Fibroblast of lung (primary cell): ENCODE results near the gene TKFC. TPM values are rescaled to one million over a fixed set of nuclear protein-coding genes. Genes with fewer than 3 reads are reported as not detected.
A peak's percentile ranks its signal among the peaks of the same experiment; 100 is the strongest.

Experiments used
- DNase-seq, 2 donors: peaks; one replicate each; pipeline versions ENCODE4 v3.0.0 to v3.0.0-alpha.2; 2010; ENCODE audit warnings: low read depth in 2 of 2
- H2AFZ ChIP-seq: 2 replicates; pipeline ENCODE4 v1.5.1; 2012; ENCODE audit warnings: low read length, control low read depth, inconsistent platforms
- H3K27ac ChIP-seq: 2 replicates; pipeline ENCODE4 v1.5.1; 2011; ENCODE audit warnings: low read length, control low read depth; ENCODE audit not compliant: insufficient read depth
- H3K27me3 ChIP-seq: 2 replicates; pipeline ENCODE4 v1.5.1; 2011; ENCODE audit warnings: mild to moderate bottlenecking, low read length; ENCODE audit not compliant: control insufficient read depth, insufficient read depth
- H3K36me3 ChIP-seq: 2 replicates; pipeline ENCODE4 v1.5.1; 2011; ENCODE audit warnings: low read length; ENCODE audit not compliant: control insufficient read depth, insufficient read depth
- H3K4me1 ChIP-seq: 2 replicates; pipeline ENCODE4 v1.5.1; 2011; ENCODE audit warnings: low read length; ENCODE audit not compliant: control insufficient read depth, insufficient read depth; ENCODE audit errors: extremely low read depth
- H3K4me2 ChIP-seq: 2 replicates; pipeline ENCODE4 v1.5.1; 2011; ENCODE audit warnings: low read length, control low read depth; ENCODE audit not compliant: insufficient read depth; ENCODE audit errors: extremely low read depth
- H3K4me3 ChIP-seq, 4 experiments: fragments of 200-600 bp in 1 of 4; sonication (generic) in 1 of 4; replicated peaks in 1 of 4; 2 replicates each; pipeline ENCODE4 v1.5.1; 2011 to 2016; ENCODE audit warnings: low read length in 4 of 4, low read depth in 3 of 4, mild to moderate bottlenecking in 3 of 4, control low read depth in 2 of 4, inconsistent platforms in 1 of 4, mixed read lengths in 1 of 4; ENCODE audit not compliant: insufficient read depth in 1 of 4; ENCODE audit errors: control extremely low read depth in 1 of 4
- H3K79me2 ChIP-seq: 2 replicates; pipeline ENCODE4 v1.5.1; 2012; ENCODE audit warnings: mild to moderate bottlenecking, low read length, inconsistent platforms; ENCODE audit not compliant: control insufficient read depth, insufficient read depth
- H3K9ac ChIP-seq: 2 replicates; pipeline ENCODE4 v1.5.1; 2011; ENCODE audit warnings: mild to moderate bottlenecking, low read length, control low read depth; ENCODE audit not compliant: insufficient read depth
- H3K9me3 ChIP-seq: 2 replicates; pipeline ENCODE4 v1.5.1; 2012; ENCODE audit warnings: low read depth, low read length; ENCODE audit not compliant: control insufficient read depth, insufficient read depth
- H4K20me1 ChIP-seq: 2 replicates; pipeline ENCODE4 v1.5.1; 2011; ENCODE audit warnings: low read length; ENCODE audit not compliant: control insufficient read depth, insufficient read depth; ENCODE audit errors: extremely low read depth
- EZH2 ChIP-seq: IDR thresholded peaks from 2 replicates; pipeline ENCODE4 v1.5.1; 2012; ENCODE audit warnings: low read length, control low read depth, mild to moderate bottlenecking; ENCODE audit errors: missing control alignments
- polyA plus RNA-seq, 2 donors: library from polyadenylated mRNA; depleted of rRNA in 1 of 2; stranded (reverse) in 1 of 2; unstranded in 1 of 2; fragments of >200 nt; gene quantifications; 2 replicates each; pipeline ENCODE4 v1.2.1, GENCODE V29; 2011 to 2012; ENCODE audit warnings: missing spikeins in 1 of 2
- total RNA-seq: library from RNA; depleted of rRNA; stranded (reverse); fragments of >200 nt; gene quantifications from 2 replicates; pipeline ENCODE4 v1.2.1, GENCODE V29; 2014
- TF ChIP-seq, protein P1 (sequence below), 2 donors: IDR thresholded peaks in 1 of 2; conservative IDR thresholded peaks in 1 of 2; 1 replicate in 1 of 2; 2 replicates in 1 of 2; pipeline ENCODE4 v1.5.1; 2011 to 2012; ENCODE audit warnings: low read length in 2 of 2, control low read depth in 1 of 2, inconsistent platforms in 1 of 2, low read depth in 1 of 2, mild to moderate bottlenecking in 1 of 2

TKFC gene
- total and polyA plus RNA-seq, 2 donors (not counting 1 experiment from before 2014, with no cell fraction given), result 11.5 to 27.1 TPM

DNA sequence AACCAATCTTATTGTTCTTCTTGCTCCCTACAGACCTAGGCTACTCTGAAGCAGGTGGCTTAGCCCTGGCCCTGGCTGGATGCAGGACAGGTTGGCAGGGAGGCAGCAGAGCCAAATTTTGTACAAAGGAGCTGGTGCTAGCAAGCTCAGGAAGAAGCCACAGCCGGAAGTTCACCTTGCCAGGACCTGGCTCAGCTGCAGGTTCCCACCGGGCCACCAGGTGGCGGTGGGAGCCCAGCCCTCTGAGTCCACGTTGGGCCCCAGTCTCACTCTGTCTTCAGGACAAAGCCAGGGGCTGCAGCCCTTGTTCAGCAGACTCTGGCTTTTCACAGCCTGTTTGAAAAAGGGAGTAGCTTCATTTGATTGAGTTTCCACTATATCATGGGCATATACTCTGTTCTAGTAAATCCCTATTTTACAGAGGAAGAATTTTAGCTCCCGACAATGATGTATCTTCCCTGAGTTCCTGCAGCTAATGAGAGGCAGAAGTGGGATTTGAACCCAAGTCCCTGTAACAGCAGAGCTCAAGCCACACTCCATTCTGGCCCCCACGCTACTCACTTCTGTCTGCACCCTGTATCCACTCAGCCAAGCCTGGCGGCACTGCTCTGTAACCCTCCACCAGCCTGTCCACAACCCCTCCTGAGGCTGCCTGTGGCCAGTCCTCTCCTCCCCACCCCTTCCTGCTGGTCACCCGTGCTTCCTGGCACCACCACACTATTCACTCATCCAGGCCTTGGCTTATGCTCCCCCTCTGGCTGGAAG is 3.3 kb downstream of the TKFC start:
- no peaks in the 10 kb centered on the region for H3K27me3 ChIP-seq
- H4K20me1 ChIP-seq, result no peaks in the 10 kb centered on the region
- peaks cover 7% of the 10 kb centered on the region for H3K4me1 ChIP-seq
- H3K4me3 ChIP-seq, result no peak overlapping the region
- H3K79me2 ChIP-seq, result peaks cover 16% of the 10 kb centered on the region
- no peak overlapping the region for H3K4me2 ChIP-seq
- DNase-seq, result peak; percentile 65 to 68
- peaks cover 1% of the 10 kb centered on the region for H3K36me3 ChIP-seq
- no peaks in the 10 kb centered on the region for H3K9me3 ChIP-seq
- TF ChIP-seq, protein P1, sequence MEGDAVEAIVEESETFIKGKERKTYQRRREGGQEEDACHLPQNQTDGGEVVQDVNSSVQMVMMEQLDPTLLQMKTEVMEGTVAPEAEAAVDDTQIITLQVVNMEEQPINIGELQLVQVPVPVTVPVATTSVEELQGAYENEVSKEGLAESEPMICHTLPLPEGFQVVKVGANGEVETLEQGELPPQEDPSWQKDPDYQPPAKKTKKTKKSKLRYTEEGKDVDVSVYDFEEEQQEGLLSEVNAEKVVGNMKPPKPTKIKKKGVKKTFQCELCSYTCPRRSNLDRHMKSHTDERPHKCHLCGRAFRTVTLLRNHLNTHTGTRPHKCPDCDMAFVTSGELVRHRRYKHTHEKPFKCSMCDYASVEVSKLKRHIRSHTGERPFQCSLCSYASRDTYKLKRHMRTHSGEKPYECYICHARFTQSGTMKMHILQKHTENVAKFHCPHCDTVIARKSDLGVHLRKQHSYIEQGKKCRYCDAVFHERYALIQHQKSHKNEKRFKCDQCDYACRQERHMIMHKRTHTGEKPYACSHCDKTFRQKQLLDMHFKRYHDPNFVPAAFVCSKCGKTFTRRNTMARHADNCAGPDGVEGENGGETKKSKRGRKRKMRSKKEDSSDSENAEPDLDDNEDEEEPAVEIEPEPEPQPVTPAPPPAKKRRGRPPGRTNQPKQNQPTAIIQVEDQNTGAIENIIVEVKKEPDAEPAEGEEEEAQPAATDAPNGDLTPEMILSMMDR (conservative IDR thresholded peaks at IDR 0.05 in 1 of 2, IDR thresholded peaks at IDR 0.05 in 1 of 2; ENCODE audit: low read depth in 1 of 2, low read length in 2 of 2), result peak; percentile 96 to 98
- TF ChIP-seq EZH2, result no peak
- peak overlapping the region; percentile 50 for H2AFZ ChIP-seq
- H3K9ac ChIP-seq, result no peak overlapping the region
- no peak overlapping the region for H3K27ac ChIP-seq

DNA sequence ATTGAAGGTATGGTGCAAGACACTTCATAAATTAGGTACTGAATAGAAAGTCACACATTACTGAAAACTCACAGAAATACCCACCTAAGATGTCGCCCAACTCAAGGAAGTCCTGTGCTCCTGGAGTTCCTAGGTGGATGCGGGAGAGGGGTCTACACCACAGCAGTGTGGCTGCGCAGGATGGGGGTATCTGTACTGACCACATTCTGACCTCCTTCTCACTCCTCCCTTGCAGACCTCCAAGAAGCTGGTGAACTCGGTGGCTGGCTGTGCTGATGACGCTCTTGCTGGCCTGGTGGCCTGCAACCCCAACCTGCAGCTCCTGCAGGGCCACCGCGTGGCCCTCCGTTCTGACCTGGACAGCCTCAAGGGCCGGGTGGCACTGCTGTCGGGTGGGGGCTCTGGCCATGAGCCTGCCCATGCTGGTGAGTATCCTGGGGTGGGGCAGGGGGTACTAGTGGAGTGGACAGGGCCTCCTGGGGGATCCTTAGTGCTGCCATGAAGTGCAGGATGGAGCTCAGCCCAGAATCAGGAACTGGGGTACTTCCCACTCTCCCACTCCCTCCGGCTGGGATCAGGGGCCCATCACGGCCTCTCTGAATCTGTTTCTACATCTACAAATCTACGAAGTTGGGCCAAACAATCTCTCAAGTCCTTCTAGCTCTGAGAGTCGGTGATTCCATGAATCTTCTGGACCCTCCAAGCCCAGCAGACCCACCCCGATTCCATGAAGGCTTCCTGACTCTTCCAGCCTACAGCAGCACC is 4.9 kb downstream of the TKFC start:
- H3K36me3 ChIP-seq, result peaks cover 3% of the 10 kb centered on the region
- no peak overlapping the region for H3K9ac ChIP-seq
- TF ChIP-seq EZH2, result no peak
- TF ChIP-seq, protein P1 (conservative IDR thresholded peaks at IDR 0.05 in 1 of 2, IDR thresholded peaks at IDR 0.05 in 1 of 2; ENCODE audit: low read depth in 1 of 2, low read length in 2 of 2), result no peak
- no peaks in the 10 kb centered on the region for H3K27me3 ChIP-seq
- H3K4me2 ChIP-seq, result no peak overlapping the region
- no peaks in the 10 kb centered on the region for H3K9me3 ChIP-seq
- no peak overlapping the region for H3K4me3 ChIP-seq
- no peak overlapping the region for H2AFZ ChIP-seq
- H3K79me2 ChIP-seq, result peaks cover under 1% of the 10 kb centered on the region
- DNase-seq, result no peak
- no peaks in the 10 kb centered on the region for H4K20me1 ChIP-seq
- H3K4me1 ChIP-seq, result peaks cover 6% of the 10 kb centered on the region
- no peak overlapping the region for H3K27ac ChIP-seq

DNA sequence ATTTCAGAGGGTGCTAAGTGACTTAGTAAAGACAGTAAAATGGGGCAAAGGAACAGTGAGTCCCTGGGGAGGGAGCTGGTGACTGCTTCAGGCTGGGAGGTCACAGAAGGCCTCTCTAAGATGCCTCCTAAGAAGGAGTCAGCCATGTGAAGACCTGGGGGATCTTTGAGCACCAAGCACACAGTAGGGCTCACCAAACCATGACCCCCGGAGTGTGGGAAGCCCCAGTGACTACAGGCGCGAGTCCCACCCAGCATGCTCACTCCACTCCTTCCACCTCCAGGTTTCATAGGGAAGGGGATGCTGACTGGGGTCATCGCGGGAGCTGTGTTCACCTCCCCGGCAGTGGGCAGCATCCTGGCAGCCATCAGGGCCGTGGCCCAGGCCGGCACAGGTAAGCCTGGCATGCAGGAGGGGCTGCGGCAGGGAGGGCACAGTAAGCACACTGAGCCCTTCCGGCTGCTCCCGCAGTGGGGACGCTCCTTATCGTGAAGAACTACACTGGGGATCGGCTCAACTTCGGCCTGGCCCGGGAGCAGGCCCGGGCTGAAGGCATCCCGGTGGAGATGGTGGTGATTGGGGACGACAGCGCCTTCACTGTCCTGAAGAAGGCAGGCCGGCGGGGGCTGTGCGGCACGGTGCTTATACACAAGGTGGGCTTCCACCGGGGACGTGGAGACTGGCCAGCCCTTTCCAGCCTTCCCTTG is 5.9 kb downstream of the TKFC start:
- no peak for DNase-seq
- no peak overlapping the region for H3K4me3 ChIP-seq
- TF ChIP-seq EZH2, result no peak
- TF ChIP-seq, protein P1 (conservative IDR thresholded peaks at IDR 0.05 in 1 of 2, IDR thresholded peaks at IDR 0.05 in 1 of 2; ENCODE audit: low read depth in 1 of 2, low read length in 2 of 2), result no peak

More for the DNA sequence above, 5.9 kb downstream of the TKFC start:
- H4K20me1 ChIP-seq, result no peaks in the 10 kb centered on the region
- H3K9me3 ChIP-seq, result no peaks in the 10 kb centered on the region
- H3K36me3 ChIP-seq, result peaks cover 3% of the 10 kb centered on the region
- H3K4me1 ChIP-seq, result no peaks in the 10 kb centered on the region
- no peak overlapping the region for H3K4me2 ChIP-seq
- no peak overlapping the region for H3K27ac ChIP-seq
- no peak overlapping the region for H2AFZ ChIP-seq
- no peak overlapping the region for H3K9ac ChIP-seq
- no peaks in the 10 kb centered on the region for H3K79me2 ChIP-seq
- no peaks in the 10 kb centered on the region for H3K27me3 ChIP-seq
